Measurements from ENCODE around the gene NARF.
"Not testable (repeated sequence)": the region's sequence is repeated elsewhere in the genome, so short reads cannot be mapped to it uniquely, and the experiment has no call there.

The NARF gene

DNA sequence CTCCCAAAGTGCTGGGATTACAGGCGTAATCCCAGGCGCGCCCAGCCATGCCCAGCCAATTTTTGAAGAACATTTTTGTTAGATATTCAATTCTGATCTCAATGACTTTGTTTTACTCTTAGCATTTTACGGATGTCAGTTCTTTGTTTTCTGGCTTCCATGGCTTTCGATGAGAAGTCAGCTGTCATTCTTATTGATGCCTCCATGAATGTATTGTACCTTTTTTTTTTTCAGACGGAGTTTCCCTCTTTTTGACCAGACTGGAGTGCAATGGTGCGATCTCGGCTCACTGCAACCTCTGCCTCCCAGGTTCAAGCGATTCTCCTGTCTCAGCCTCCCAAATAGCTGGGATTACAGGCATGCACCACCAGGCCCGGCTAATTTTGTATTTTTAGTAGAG, 55.3 kb downstream of the NARF start:
- ATAC-seq (replicated peaks); H3K27me3 Mint-ChIP-seq; H3K4me1 Mint-ChIP-seq (ENCODE audit: low read depth in 2 of 2); H3K36me3 Mint-ChIP-seq (ENCODE audit: insufficient read depth); H3K9me3 Mint-ChIP-seq; DNase-seq; H3K27ac Mint-ChIP-seq; H3K4me3 Mint-ChIP-seq: not testable (repeated sequence)

DNA sequence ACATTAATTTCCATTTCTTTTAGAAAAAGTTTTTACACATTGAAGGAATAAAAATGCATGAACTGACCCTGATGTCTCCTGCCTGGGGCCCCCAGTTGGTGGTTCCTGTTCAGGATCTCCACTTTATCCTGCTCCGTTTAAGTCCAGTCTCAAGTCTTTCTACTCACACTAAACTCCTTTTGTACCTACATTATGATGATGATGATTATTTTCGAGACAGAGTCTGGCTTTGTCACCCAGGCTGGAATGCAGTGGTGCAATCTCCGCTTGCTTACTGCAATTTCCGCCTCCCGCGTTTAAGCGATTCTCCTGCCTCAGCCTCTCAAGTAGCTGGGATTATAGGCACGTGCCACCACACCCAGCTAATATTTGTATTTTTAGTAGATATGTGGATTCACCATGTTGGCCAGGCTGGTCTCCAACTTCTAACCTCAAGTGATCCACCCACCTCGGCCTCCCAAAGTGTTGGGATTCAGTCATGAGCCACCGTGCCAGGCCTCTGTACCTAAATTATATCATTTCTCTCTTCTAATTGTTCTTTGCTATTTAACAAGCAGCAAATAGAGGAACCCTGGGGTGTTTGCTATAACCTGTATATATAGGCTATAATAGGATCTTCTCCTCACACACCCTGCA, 58.8 kb downstream of the NARF start:
- no peak for DNase-seq
- H3K4me1 Mint-ChIP-seq (ENCODE audit: low read depth in 2 of 2), result peaks cover 9 to 16% of the 10 kb centered on the region in 2 donors

DNA sequence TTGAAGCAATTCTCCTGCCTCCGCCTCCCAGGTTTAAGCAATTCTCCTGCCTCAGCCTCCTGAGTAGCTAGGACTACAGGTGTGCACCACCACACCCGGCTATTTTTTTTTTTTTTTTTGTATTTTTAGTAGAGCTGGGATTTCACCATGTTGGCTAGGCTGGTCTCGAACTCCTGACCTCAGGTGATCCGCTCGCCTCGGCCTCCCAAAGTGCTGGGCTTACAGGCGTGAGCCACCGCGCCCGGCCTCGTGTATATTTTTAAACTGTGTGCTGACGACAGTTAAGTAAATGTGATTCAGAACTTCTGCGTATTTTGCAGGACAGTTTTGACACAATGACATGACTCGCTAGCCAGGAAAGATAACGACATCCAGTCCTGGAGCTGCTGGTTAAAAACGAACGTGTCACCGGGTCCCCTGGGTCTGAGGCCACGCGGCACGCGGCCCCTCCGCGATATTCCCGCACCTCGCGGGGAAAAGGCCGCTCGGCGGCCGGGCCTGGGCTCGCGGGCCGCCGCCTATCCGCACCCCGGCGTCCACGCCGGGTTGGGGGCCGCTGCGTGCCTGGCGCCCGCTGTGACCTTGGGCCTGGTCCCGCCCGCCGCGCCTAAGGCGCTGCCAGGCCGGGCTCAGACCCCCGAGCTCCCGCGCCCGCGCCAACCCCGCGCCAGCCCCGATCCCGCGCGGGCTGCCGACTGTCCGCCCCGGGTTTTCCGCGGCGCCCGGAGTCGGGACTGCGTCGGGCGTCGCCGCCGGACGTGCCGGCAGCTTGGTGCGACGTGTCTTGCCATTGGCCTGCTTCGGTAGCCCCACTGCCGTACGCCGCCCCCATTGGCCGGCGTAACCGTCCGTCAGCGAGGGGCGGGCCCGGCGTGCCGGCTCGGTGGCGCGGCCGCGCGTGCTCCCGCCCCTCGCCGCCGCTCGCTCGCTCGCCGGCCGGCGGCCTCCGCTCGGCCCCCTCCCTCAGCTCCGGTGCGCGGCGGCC, 60.6 kb downstream of the NARF start, which contains the start of gene FOXK2:
Gene FOXK2 (plus strand): TSS at position 907 of the 985 bp plus-strand sequence. CDS start 157 bp downstream, outside the sequence.
- H3K9me3 Mint-ChIP-seq, result no peaks in the 10 kb centered on the region
- DNase-seq (peak; percentile 90 to 97 (median 95)), ATAC-seq (replicated peaks) (peak; percentile 95)
- peak within 1 kb of the TSS; percentile 87 to 94 for H3K27ac Mint-ChIP-seq
- H3K4me1 Mint-ChIP-seq (ENCODE audit: low read depth in 2 of 2), result peaks cover 17 to 26% of the 10 kb centered on the region in 2 donors
- no peaks in the 10 kb centered on the region for H3K27me3 Mint-ChIP-seq
- peaks cover 16% of the 10 kb centered on the region for H3K36me3 Mint-ChIP-seq (ENCODE audit: insufficient read depth)
- peak within 1 kb of the TSS; percentile 93 for H3K4me3 Mint-ChIP-seq

More for the DNA sequence above, 58.8 kb downstream of the NARF start:
- Mint-ChIP-seq H3K4me3 (no peak overlapping the region), H3K27me3 (no peaks in the 10 kb centered on the region), H3K27ac (no peak overlapping the region), H3K9me3 (no peaks in the 10 kb centered on the region), H3K36me3 (ENCODE audit: insufficient read depth) (peaks cover 8% of the 10 kb centered on the region)
- no peak for ATAC-seq (replicated peaks)

DNA sequence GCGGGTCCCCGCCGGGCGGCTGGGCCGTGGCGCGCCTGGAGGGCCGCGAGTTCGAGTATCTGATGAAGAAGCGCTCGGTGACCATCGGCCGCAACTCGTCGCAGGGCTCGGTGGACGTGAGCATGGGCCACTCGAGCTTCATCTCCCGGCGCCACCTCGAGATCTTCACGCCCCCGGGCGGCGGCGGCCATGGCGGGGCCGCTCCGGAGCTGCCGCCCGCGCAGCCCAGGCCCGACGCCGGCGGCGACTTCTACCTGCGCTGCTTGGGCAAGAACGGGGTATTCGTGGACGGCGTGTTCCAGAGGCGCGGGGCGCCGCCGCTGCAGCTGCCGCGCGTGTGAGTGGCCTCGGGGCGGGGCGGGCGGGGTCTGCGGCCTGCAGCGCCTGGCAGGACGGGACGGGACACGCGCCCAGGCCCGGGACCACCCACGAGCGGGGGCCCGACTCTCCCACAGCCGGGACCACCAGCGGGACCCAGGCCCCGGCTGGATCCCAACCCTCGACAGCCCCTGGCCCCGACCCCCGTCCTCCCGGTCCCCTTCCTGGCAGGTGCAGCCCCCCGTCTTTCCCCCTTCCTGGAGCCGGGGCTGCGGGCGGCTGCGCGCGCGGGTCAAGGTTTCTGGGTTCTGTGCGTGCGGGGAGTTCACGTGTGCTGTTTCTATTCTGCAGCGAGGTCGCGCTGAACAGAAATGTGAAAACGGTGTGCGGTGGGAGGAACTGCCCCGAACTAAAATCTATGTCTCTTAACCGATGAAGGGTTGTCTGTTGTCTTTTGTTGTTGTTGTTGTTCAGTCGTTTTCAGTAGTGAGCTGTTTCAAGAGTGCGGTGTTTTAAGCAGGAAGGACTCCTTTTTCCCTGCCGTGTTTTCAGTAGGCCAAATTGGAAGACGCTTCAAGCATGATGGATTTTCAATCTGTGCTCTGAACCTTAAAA, 61.7 kb downstream of the NARF start:
- H3K36me3 Mint-ChIP-seq (ENCODE audit: insufficient read depth), result peaks cover 14% of the 10 kb centered on the region

DNA sequence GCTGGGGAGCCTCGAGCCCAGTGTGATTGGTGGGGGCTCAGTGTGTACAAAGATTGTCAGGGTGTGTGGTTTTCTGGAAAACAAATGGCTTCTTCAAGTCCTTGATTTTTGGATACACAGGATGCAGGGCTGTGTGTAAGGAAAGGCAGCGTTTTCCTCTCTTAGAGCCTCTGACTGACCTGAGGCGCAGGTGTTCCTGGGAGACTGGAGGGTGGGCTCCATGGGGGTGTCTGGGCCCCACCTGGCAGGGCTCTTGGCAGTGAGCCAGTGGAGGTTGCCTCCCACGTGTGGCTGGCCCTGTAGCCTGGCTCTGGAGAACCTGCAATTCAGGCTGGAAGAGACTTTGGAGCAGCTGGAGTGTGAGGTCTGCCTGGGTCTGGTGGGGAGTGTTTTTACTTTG, 66.0 kb downstream of the NARF start:
- Mint-ChIP-seq H3K36me3 (ENCODE audit: insufficient read depth) (peaks cover 14% of the 10 kb centered on the region), H3K4me3 (peak overlapping the region in 1 of 2 donors; percentile 50), H3K9me3 (no peaks in the 10 kb centered on the region), H3K4me1 (ENCODE audit: low read depth in 2 of 2) (peaks cover 42 to 57% of the 10 kb centered on the region in 2 donors), H3K27ac (peak overlapping the region; percentile 74 to 78), H3K27me3 (no peaks in the 10 kb centered on the region)
- ATAC-seq (replicated peaks) (no peak), DNase-seq (no peak)

More for the DNA sequence above, 61.7 kb downstream of the NARF start:
- Mint-ChIP-seq H3K9me3 (no peaks in the 10 kb centered on the region), H3K27me3 (no peaks in the 10 kb centered on the region), H3K27ac (peak overlapping the region; percentile 87 to 94), H3K4me3 (peak overlapping the region; percentile 93), H3K4me1 (ENCODE audit: low read depth in 2 of 2) (peaks cover 22 to 32% of the 10 kb centered on the region in 2 donors)
- peak; percentile 35 to 48 (median 36) for DNase-seq
- ATAC-seq (replicated peaks), result peak; percentile 35

DNA sequence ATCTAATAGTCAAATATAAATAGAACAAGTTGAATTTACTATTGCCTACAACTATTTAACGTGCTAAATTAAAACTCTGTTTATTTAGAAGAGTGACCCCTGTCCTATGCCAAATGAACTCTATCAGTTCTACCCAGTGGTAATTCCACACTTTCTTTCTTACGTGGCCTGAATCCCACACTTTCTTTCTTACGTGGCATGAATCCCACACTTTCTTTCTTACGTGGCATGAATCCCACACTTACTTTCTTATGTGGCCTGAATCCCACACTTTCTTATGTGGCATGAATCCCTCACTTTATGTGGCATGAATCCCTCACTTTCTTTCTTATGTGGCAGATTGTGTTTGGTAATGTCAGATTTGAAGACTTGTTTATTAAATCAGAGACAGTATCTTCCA, 67.2 kb downstream of the NARF start:
- H3K4me1 Mint-ChIP-seq (ENCODE audit: low read depth in 2 of 2), result peaks cover 43 to 56% of the 10 kb centered on the region in 2 donors
- peak overlapping the region in 1 of 2 donors; percentile 9 for H3K4me3 Mint-ChIP-seq
- no peaks in the 10 kb centered on the region for H3K27me3 Mint-ChIP-seq
- H3K9me3 Mint-ChIP-seq, result no peaks in the 10 kb centered on the region
- no peak for DNase-seq
- H3K27ac Mint-ChIP-seq, result peak overlapping the region in 1 of 2 donors; percentile 75
- ATAC-seq (replicated peaks), result no peak
- peaks cover 14% of the 10 kb centered on the region for H3K36me3 Mint-ChIP-seq (ENCODE audit: insufficient read depth)

DNA sequence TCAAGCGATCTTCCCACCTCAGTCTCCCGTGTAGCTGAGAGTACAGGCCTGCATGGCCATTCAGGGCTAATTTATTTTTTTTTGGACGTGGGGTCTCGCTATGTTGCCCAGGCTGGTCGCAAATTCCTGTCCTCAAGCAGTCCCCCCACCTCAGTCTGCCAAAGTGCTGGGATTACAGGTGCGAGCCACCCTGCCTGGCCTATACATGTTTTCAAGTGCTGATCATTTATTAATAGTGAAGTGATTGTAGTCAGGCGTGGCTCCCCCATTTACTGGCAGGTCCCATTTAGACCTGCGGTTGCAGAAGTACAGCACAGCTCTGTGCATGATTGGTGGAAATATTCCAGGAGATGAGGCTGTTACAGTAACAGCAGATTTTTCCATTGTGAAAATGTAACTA, 69.4 kb downstream of the NARF start:
- no peak for ATAC-seq (replicated peaks)
- Mint-ChIP-seq H3K27ac (peak overlapping the region; percentile 44 to 71), H3K36me3 (ENCODE audit: insufficient read depth) (peaks cover 7% of the 10 kb centered on the region), H3K9me3 (no peaks in the 10 kb centered on the region), H3K4me3 (peak overlapping the region in 1 of 2 donors; percentile 51), H3K27me3 (no peaks in the 10 kb centered on the region), H3K4me1 (ENCODE audit: low read depth in 2 of 2) (peaks cover 42 to 47% of the 10 kb centered on the region in 2 donors)
- DNase-seq, result no peak

DNA sequence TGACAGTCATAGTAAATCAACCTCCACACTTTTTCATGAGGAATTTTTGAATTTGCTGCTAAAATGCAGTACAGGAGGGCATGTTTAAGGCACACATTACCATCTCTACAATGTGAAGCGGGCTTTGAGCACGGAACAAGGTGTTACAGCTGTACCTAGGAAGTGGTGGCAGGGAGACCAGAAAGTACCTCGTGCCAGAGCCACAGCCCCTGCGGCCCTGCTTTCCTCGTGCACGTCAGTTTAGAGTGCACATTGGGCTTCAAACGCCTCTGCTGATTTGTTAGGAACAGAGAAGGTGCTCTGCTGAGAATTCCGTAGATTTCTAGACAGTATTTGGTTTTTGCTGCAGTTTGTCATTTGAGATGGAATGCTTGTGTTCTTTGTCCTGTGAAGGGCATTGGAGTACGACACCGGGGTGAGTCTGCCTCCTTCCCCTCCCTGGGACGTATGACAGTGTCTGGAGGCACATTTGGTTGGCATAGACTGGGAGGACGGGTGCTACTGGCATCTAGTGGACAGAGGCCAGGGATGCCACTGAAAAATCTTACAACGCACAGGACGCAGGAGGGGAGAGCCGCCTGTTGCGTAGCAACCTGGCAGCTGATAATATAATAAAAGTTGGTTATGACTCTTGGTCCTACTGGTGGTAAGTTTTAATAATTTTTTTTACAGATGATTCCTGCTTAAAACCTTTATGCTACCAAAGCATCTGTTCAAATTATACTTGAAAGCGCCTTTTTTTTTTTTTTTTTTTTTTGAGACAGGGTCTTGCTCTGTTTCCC, 70.1 kb downstream of the NARF start:
- H3K4me3 Mint-ChIP-seq, result peak overlapping the region in 1 of 2 donors; percentile 51
- no peaks in the 10 kb centered on the region for H3K27me3 Mint-ChIP-seq
- ATAC-seq (replicated peaks) (peak; percentile 59), DNase-seq (no peak)
- H3K27ac Mint-ChIP-seq, result peak overlapping the region; percentile 44 to 71
- H3K36me3 Mint-ChIP-seq (ENCODE audit: insufficient read depth), result peaks cover 3% of the 10 kb centered on the region
- peaks cover 41 to 44% of the 10 kb centered on the region in 2 donors for H3K4me1 Mint-ChIP-seq (ENCODE audit: low read depth in 2 of 2)
- no peaks in the 10 kb centered on the region for H3K9me3 Mint-ChIP-seq

DNA sequence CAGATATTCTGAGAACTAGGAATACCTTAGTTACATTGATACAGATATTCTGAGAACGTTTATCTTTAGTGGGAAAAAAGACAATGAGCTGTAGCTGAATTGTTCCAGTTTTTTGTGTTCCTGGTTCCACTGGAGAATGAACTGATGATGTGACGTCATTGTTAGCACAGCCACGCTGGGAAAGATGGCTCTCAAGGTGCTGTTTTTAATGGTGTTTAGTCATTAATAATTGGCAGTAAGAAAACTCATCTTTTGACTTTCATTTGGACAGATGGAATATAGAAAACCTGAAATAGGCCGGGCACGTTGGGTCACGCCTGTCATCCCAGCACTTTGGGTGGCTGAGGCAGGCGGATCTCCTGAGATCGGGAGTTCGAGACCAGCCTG, 71.4 kb downstream of the NARF start:
- Mint-ChIP-seq H3K9me3 (no peaks in the 10 kb centered on the region), H3K36me3 (ENCODE audit: insufficient read depth) (peaks cover 7% of the 10 kb centered on the region), H3K27ac (no peak overlapping the region), H3K4me1 (ENCODE audit: low read depth in 2 of 2) (peaks cover 48 to 49% of the 10 kb centered on the region in 2 donors), H3K27me3 (no peaks in the 10 kb centered on the region), H3K4me3 (no peak overlapping the region)
- ATAC-seq (replicated peaks) (no peak), DNase-seq (no peak)

DNA sequence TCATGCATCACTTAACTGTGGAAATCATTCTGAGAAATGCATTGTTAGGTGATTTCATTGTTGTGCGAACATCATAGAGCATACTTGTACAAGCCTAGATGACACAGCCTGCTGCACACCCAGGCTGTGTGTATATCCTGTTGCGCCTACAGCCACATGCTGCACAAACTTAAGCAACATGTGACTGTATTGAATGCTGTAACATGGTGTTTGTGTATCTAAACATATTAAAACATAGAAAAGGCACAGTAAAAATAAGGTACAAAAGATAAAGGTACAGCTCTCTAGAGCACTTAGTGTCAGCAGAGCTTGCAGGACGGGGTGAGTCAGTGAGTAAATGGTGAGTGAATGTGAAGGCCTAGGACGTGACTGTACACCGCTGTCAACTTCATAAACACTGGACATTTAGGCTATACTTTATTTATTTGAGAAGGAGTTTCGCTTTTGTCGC, 72.9 kb downstream of the NARF start:
- no peak for DNase-seq

DNA sequence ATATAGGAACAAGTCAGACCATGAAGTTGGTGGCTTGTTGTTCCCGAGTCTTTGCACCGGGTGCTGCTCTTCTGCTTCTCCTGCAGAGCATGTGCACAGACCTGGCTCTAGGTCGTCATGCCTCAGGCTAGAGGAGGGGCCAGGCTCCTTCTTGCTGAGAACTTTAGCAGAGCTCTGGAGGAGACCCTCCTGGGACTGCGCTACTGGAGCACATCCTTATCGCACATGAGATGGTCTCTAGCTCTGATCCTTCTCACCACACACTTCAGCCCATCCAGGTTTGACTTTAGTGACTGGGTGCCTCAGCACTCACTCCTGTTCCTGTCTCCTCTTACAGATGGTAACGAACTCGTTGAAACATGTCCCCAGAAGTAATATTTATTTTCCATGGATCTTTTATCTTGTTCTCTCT, 75.9 kb downstream of the NARF start:
- DNase-seq, result no peak
- Mint-ChIP-seq H3K27ac (peak overlapping the region; percentile 59 to 83), H3K36me3 (ENCODE audit: insufficient read depth) (peaks cover 7% of the 10 kb centered on the region), H3K27me3 (no peaks in the 10 kb centered on the region), H3K9me3 (no peaks in the 10 kb centered on the region), H3K4me1 (ENCODE audit: low read depth in 2 of 2) (peaks cover 51 to 54% of the 10 kb centered on the region in 2 donors), H3K4me3 (no peak overlapping the region)
- no peak for ATAC-seq (replicated peaks)

More for the DNA sequence above, 72.9 kb downstream of the NARF start:
- no peak for ATAC-seq (replicated peaks)
- Mint-ChIP-seq H3K4me3 (peak overlapping the region in 1 of 2 donors; percentile 25), H3K27ac (peak overlapping the region; percentile 55 to 82), H3K9me3 (no peaks in the 10 kb centered on the region), H3K4me1 (ENCODE audit: low read depth in 2 of 2) (peaks cover 53 to 55% of the 10 kb centered on the region in 2 donors), H3K36me3 (ENCODE audit: insufficient read depth) (peaks cover 7% of the 10 kb centered on the region), H3K27me3 (no peaks in the 10 kb centered on the region)

Data from effector memory CD8-positive, alpha-beta T cell (primary cell).